HepG2 (cell line): ENCODE data around the gene ASTE1. TPM values are rescaled to one million over a fixed set of nuclear protein-coding genes. Genes with fewer than 3 reads are reported as not detected.

Experiments
- ATAC-seq: fragments of 200-7000 bp; cut with Tn5 transposase; 3 replicates; pipeline ENCODE4 v1.9.1; 2020; ENCODE audit warnings: mild to moderate bottlenecking, moderate library complexity
- BruUV-seq: library from RNA; stranded (reverse); fragments of 400-500 nt; replicated peaks from 2 replicates; lab custom pipeline; 2021; lab: Mats Ljungman, UMichigan
- CTCF ChIA-PET: fragments of 300-600 bp; formaldehyde crosslinking; extraction: SDS; loops from one replicate; lab custom pipeline; 2021; ENCODE audit warnings: low total read pairs, inconsistent platforms, low intra/inter-chr PET ratio; lab: Yijun Ruan, JAX
- POLR2A ChIA-PET: fragments of 350-600 bp; sonication (Branson Sonifier 250); formaldehyde crosslinking; loops from one replicate; lab custom pipeline; 2020; ENCODE audit warnings: antibody characterized with exemption, inconsistent platforms; lab: Yijun Ruan, JAX
- DNase-seq: peaks from one replicate; pipeline ENCODE4 v3.0.0-alpha.2; 2015; ENCODE audit warnings: low spot score
- FAIRE-seq: peaks from 3 replicates; lab custom pipeline; 2011; peaks lifted over from hg19 to GRCh38; lab: Jason Lieb, UNC
- H2AFZ ChIP-seq: one replicate; pipeline ENCODE4 v1.6.1; 2011; ENCODE audit warnings: low read length, inconsistent platforms
- H3K27ac ChIP-seq: fragments of 300-600 bp; 3 replicates; pipeline ENCODE4 v1.8.0; 2011; ENCODE audit warnings: mixed run types, mild to moderate bottlenecking, mixed read lengths, low read length, inconsistent platforms; ENCODE audit not compliant: insufficient read depth; ENCODE audit errors: extremely low read length
- H3K27me3 ChIP-seq, 2 experiments: fragments of 200-600 bp in 1 of 2; 2 replicates in 1 of 2; 3 replicates in 1 of 2; pipeline versions ENCODE4 v1.6.0 to v1.8.0; 2011; ENCODE audit warnings: low read length in 2 of 2, mild to moderate bottlenecking in 2 of 2, moderate library complexity in 2 of 2, inconsistent platforms in 1 of 2; ENCODE audit not compliant: insufficient read depth in 2 of 2, control insufficient read depth in 1 of 2
- H3K36me3 ChIP-seq, 2 experiments: fragments of 200-600 bp in 1 of 2; replicated peaks in 1 of 2; 2 replicates in 1 of 2; 3 replicates in 1 of 2; pipeline versions ENCODE4 v1.5.1 to v1.8.0; 2011; ENCODE audit warnings: low read length in 2 of 2, inconsistent platforms in 1 of 2; ENCODE audit not compliant: insufficient read depth in 2 of 2, control insufficient read depth in 1 of 2
- H3K4me1 ChIP-seq: 2 replicates; pipeline ENCODE4 v1.5.1; 2012; ENCODE audit warnings: low read length, inconsistent platforms; ENCODE audit not compliant: insufficient read depth
- H3K4me2 ChIP-seq: 2 replicates; pipeline ENCODE4 v1.6.0; 2011; ENCODE audit warnings: low read depth, low read length, inconsistent platforms
- H3K4me3 ChIP-seq, 3 experiments: fragments of 200-600 bp in 1 of 3; sonication (generic), shearing (Covaris generic) in 1 of 3; replicated peaks in 1 of 3; 2 replicates each; pipeline ENCODE4 v1.5.1; 2011 to 2016; ENCODE audit warnings: low read length in 3 of 3, inconsistent platforms in 2 of 3, low read depth in 2 of 3, mild to moderate bottlenecking in 2 of 3, control low read depth in 1 of 3, mixed read lengths in 1 of 3; ENCODE audit not compliant: insufficient read depth in 1 of 3
- H3K79me2 ChIP-seq: one replicate; pipeline ENCODE4 v1.6.1; 2011; ENCODE audit warnings: low read length, inconsistent platforms; ENCODE audit not compliant: insufficient read depth
- H3K9ac ChIP-seq: 2 replicates; pipeline ENCODE4 v1.6.0; 2011; ENCODE audit warnings: mild to moderate bottlenecking, low read depth, low read length, inconsistent platforms; ENCODE audit not compliant: insufficient read depth
- H3K9me3 ChIP-seq: 2 replicates; pipeline ENCODE4 v1.5.1; 2012; ENCODE audit warnings: mild to moderate bottlenecking, low read length
- H4K20me1 ChIP-seq: 2 replicates; pipeline ENCODE4 v1.6.0; 2011; ENCODE audit warnings: inconsistent platforms, mild to moderate bottlenecking, low read length, moderate library complexity; ENCODE audit not compliant: insufficient read depth
- CAMTA2 ChIP-seq: sonication (generic); formaldehyde crosslinking; IDR thresholded peaks from 2 replicates; pipeline ENCODE4 v1.4.0; 2020; ENCODE audit warnings: mild to moderate bottlenecking, missing genetic modification reagents, borderline replicate concordance
- CENPBD1 ChIP-seq: sonication (generic); formaldehyde crosslinking; IDR thresholded peaks from 2 replicates; pipeline ENCODE4 v1.8.0; 2022; ENCODE audit warnings: missing genetic modification reagents, low read depth, mild to moderate bottlenecking, borderline replicate concordance
- DNMT3B ChIP-seq: conservative IDR thresholded peaks from 2 replicates; pipeline ENCODE4 v1.6.1; 2016; ENCODE audit warnings: missing biosample characterization, control low read depth
- IRF2 ChIP-seq: IDR thresholded peaks from 2 replicates; pipeline ENCODE4 v1.6.1; 2018; ENCODE audit warnings: missing genetic modification reagents, missing compliant biosample characterization
- KAT8 ChIP-seq: IDR thresholded peaks from 2 replicates; pipeline ENCODE4 v1.6.1; 2016; ENCODE audit warnings: missing genetic modification reagents, missing compliant biosample characterization
- NR3C1 ChIP-seq: sonication (generic); formaldehyde crosslinking; IDR thresholded peaks from 2 replicates; pipeline ENCODE4 v1.4.0; 2020; ENCODE audit warnings: missing genetic modification reagents
- SP5 ChIP-seq: IDR thresholded peaks from 2 replicates; pipeline ENCODE4 v1.6.1; 2016; ENCODE audit warnings: low read depth, borderline replicate concordance
- TBX2 ChIP-seq: sonication (generic); formaldehyde crosslinking; IDR thresholded peaks from 2 replicates; pipeline ENCODE4 v1.5.0; 2020; ENCODE audit warnings: missing genetic modification reagents, mild to moderate bottlenecking, borderline replicate concordance
- TRIM24 ChIP-seq: sonication (generic); formaldehyde crosslinking; IDR thresholded peaks from 2 replicates; pipeline ENCODE4 v1.8.0; 2022; ENCODE audit warnings: mild to moderate bottlenecking, missing genetic modification reagents
- ZFP41 ChIP-seq: sonication (generic); formaldehyde crosslinking; IDR thresholded peaks from 2 replicates; pipeline ENCODE4 v1.4.0; 2020; ENCODE audit warnings: mild to moderate bottlenecking, missing genetic modification reagents, borderline replicate concordance
- ZNF12 ChIP-seq: sonication (generic); formaldehyde crosslinking; IDR thresholded peaks from 2 replicates; pipeline ENCODE4 v1.5.0; 2020; ENCODE audit warnings: missing genetic modification reagents
- ZNF234 ChIP-seq: sonication (generic); formaldehyde crosslinking; conservative IDR thresholded peaks from 2 replicates; pipeline ENCODE4 v1.5.1; 2020; ENCODE audit warnings: mild to moderate bottlenecking, missing genetic modification reagents
- ZNF24 ChIP-seq: fragments of 450-650 bp; IDR thresholded peaks from 2 replicates; pipeline ENCODE4 v1.6.1; 2017; ENCODE audit warnings: antibody characterized with exemption, mild to moderate bottlenecking
- ZNF431 ChIP-seq: sonication (generic); formaldehyde crosslinking; IDR thresholded peaks from 2 replicates; pipeline ENCODE4 v1.9.0; 2022; ENCODE audit warnings: missing genetic modification reagents, low read depth, mild to moderate bottlenecking, borderline replicate concordance
- ZNF629 ChIP-seq: sonication (generic); formaldehyde crosslinking; conservative IDR thresholded peaks from 2 replicates; pipeline ENCODE4 v1.5.0; 2020; ENCODE audit warnings: missing genetic modification reagents
- ZNF883 ChIP-seq: sonication (generic); formaldehyde crosslinking; IDR thresholded peaks from 2 replicates; pipeline ENCODE4 v1.5.1; 2020; ENCODE audit warnings: mild to moderate bottlenecking, missing genetic modification reagents; ENCODE audit errors: not compliant biosample characterization
- WGBS: methylation state at CpG from one replicate; pipeline ENCODE4 v1.1.6; 2017; ENCODE audit warnings: low lambda C conversion rate; 5-methylcytosine and 5-hydroxymethylcytosine counted together
- in situ Hi-C: cut with HindIII; loops from 2 replicates; pipeline ENCODE4 v1.10.0; 2017; ENCODE audit warnings: low pct_unique_long_range_greater_than_20kb; ENCODE audit not compliant: extremely low pct_ligation_motif_present
- intact Hi-C: fragments of 100-400 bp; cut with micrococcal nuclease; formaldehyde crosslinking; loops from one replicate; pipeline ENCODE4 v1.10.0; 2022; ENCODE audit not compliant: unreplicated experiment
- polyA plus RNA-seq, 8 experiments: library from polyadenylated mRNA; depleted of rRNA in 3 of 8; stranded (reverse) in 7 of 8; unstranded in 1 of 8; fragments of >200 nt; fragmentation: Illumina TruSeq in 4 of 8; extraction: Trizol in 4 of 8; gene quantifications; 2 replicates each; pipeline versions ENCODE4 v1.2.1 to v1.2.3, GENCODE V29; 2011 to 2016; ENCODE audit warnings: low read depth in 4 of 8, missing spikeins in 1 of 8, mixed read lengths in 1 of 8; ENCODE audit not compliant: insufficient read depth in 1 of 8
- total RNA-seq, 5 experiments: library from RNA; depleted of rRNA; stranded (reverse); fragments of >200 nt; fragmentation: Illumina TruSeq; extraction: Trizol; gene quantifications; 2 replicates each; pipeline ENCODE4 v1.2.3, GENCODE V29; 2016; ENCODE audit warnings: low read depth in 1 of 5

The ASTE1 gene
- total and polyA plus RNA-seq, 2 of the 13 experiments (the other 11 are each of a cell fraction or from before 2014, with no cell fraction given) = 4.0 to 7.9 TPM

- TF ChIP-seq IRF2 (CRISPR knock-in tag) = no peak
- TF ChIP-seq ZNF12 (CRISPR knock-in tag) = no peak
- TF ChIP-seq CAMTA2 (CRISPR knock-in tag) = no peak
- TF ChIP-seq ZNF431 (CRISPR knock-in tag) = no peak
- TF ChIP-seq DNMT3B = no peak
- no peak for TF ChIP-seq KAT8 (CRISPR knock-in tag)
- no peak for TF ChIP-seq TBX2 (CRISPR knock-in tag)
- no peak for TF ChIP-seq ZNF883 (CRISPR knock-in tag)
- TF ChIP-seq ZNF234 (CRISPR knock-in tag) = no peak
- no peak for TF ChIP-seq NR3C1 (CRISPR knock-in tag)
- TF ChIP-seq SP5 (CRISPR knock-in tag) = no peak
- no peak for TF ChIP-seq ZNF629
- TF ChIP-seq ZFP41 (CRISPR knock-in tag) = no peak
- no peak for TF ChIP-seq CENPBD1
- no peak for TF ChIP-seq ZNF24
- TF ChIP-seq TRIM24 (CRISPR knock-in tag) = no peak
- TF ChIP-seq, all 625 proteins: peak for 0
- Histone ChIP-seq H3K79me2 (no peaks in the 10 kb centered on the region), H3K36me3 (no peaks in the 10 kb centered on the region), H2AFZ (no peak overlapping the region), H3K9ac (no peak overlapping the region), H3K4me3 (no peak overlapping the region), H3K27ac (no peak overlapping the region), H3K9me3 (no peaks in the 10 kb centered on the region), H4K20me1 (no peaks in the 10 kb centered on the region), H3K4me1 (no peaks in the 10 kb centered on the region), H3K4me2 (no peak overlapping the region), H3K27me3 (no peaks in the 10 kb centered on the region)
- ATAC-seq = no peak
- BruUV-seq = no TSS peak
- POLR2A ChIA-PET = no interaction called here
- in situ Hi-C loops (loop anchor here (25.0 kb wide), 2 partner anchors 451 to 976 kb away; no protein-coding TSS in a partner anchor), intact Hi-C loops (loop anchor here (10.0 kb wide), 3 partner anchors 348 to 758 kb away; partner anchors contain the start of gene NUDT16)
- DNase-seq = no peak
- CTCF ChIA-PET = no interaction called here
- 53% methylated on average over 1 of the region's 1 CpG for whole genome bisulfite sequencing
- no peak for FAIRE-seq
Observed at GRCh38 chr3:131036200-131036816, 9.7 kb upstream of the ASTE1 start.
